ENCODE results near the gene ADISSP. TPM values are rescaled to one million over a fixed set of nuclear protein-coding genes. Genes with fewer than 3 reads are reported as not detected.
"Not testable (repeated sequence)": the region's sequence is repeated elsewhere in the genome, so short reads cannot be mapped to it uniquely, and the experiment has no call there.

The ADISSP gene
- total RNA-seq, 1 donor from 2014 or later: 14.4 TPM

DNA sequence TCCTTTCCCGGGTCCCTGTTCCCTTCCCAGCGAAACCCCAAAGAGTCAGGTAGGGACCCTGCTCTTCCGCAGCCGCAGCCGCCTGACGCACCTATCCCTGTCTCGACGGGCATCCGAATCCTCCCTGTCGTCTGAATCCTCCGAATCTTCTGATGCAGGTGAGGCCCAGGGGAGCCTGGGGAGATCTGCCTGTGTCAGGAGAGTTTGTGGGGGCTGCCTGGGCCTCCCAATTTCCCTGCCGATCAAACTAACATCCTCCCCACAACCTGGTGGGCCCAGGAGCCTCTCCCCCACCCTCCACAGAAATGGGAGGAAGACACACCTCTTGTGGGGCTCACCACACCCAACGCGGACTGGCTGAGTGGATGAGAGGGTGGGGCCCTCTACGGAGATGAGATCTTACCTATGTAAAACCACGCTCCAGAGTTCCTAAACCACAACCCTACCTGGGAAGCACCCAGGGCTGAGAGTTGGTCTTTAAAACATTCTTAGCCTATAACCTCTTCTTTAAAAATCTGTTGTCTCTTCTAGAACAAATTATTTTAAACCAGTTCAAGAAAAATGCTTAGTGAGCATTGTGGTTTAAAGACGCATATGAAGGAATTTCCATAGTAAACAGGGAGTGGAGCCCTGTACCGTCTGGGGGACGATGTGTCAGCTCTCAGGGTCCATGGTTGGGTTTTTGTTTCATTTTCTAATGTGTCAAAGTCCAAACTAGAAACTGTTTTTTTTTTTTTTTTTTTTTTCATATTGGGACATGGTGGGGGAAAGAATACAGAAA, 30.2 kb upstream of the ADISSP start:
- no peak for DNase-seq

DNA sequence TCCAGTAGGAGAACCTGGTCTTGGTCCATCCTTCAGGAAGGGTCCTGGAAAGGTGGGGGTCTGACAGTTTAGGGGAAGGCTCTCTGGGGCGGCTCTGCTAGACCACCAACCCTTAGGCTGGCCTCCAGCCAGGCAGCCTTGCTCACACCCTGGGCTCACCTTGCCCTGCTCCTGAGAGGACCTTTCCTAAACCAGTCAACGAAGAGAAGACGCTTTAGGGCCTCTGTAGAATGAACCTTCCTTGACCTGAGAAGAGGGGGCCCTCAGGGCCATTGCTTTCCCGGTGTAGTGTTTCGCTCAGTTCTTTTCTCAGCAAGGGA, 29.6 kb upstream of the ADISSP start:
- no peak for DNase-seq

GRCh38 chr20:3796477-3797225, 29.1 kb upstream of the ADISSP start:
- no peak for DNase-seq

- peak; percentile 88 for DNase-seq
Measured at GRCh38 chr20:3795511-3796468, 28.2 kb upstream of the ADISSP start, which contains the start of gene CDC25B. TSS of gene CDC25B (plus strand) at chr20:3796310. CDS start at chr20:3796532, 222 bp downstream.

DNA sequence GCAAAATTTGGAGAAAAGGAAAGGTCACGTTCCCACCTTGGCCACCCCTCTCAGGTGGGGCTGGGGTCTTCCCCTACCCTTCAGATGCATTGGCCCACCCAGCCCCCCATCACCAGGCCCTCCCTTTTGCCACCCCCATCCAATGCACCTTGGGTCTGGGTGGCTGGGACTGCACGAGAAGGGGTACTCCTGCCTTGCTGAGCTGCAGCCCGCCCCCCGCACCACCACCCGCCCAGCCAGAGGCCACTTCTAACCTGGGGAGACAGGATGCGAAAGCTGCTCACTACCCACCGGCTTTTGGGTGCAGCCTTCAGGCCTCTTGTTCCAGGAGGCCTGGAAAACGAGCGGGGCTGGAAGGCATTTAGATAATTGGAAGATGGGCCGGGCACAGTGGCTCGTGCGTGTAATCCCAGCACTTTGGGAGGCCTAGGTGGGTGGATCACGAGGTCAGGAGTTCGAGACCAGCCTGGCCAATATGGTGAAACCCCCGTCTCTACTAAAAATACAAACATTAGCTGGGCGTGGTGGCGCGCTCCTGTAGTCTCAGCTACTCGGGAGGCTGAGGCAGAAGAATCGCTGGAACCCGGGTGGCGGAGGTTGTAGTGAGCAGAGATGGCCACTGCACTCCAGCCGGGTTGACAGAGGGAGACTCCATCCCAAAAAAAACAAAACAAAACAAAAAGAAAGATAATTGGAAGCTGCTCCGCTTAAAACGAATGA, 27.3 kb upstream of the ADISSP start:
- DNase-seq: no peak

DNA sequence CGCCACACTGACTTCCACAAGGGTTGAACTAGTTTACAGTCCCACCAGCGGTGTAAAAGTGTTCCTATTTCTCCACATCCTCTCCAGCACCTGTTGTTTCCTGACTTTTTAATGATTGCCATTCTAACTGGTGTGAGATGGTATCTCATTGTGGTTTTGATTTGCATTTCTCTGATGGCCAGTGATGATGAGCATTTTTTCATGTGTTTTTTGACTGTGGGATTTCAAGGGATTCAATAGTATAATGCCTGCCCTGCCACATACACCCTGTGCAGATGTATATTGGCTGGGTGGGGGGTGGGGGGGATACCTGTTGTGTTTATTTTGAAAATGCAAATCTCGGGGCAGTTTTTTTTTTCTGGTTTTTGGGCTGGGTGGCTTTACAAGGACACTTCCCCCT, 26.6 kb upstream of the ADISSP start:
- not testable (repeated sequence) for DNase-seq

DNA sequence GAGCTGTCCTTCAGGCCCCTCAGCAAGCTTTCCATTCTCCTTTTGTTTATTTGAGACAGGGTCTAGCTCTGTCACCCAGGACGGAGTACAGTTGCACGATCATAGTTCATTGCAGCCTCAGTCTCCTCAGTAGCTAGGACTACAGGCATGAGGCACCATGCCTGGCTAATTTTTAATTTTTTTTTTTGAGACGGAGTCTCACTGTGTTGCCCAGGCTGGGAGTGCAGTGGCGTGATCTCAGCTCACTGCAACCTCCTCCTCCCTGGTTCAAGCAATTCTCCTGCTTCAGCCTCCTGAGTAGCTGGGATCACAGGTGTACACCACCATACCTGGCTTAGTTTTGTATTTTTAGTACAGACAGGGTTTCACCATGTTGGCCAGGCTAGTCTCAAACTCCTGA, 21.6 kb upstream of the ADISSP start:
- DNase-seq: not testable (repeated sequence)

DNA sequence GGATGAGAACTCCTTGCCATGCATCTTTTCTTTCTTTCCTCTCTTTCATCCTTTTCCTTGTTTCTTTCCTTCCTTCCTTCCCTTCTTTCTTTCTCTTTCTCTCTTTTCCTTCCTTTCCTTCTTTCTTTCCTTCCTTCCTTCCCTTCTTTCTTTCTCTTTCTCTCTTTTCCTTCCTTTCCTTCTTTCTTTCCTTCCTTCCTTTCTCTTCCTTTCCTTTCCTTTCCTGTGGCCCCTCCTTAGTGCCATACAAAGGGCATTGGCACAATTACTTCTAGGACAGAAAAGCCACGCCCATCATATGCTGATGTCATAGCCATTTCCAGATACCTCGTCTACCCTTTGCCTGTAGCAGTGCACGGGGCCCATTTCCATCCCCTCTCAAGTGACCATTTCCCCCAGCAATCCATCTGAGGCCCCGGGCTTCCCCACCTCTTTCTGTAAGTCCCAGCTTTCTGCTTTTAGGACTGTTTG, 21.2 kb upstream of the ADISSP start:
- DNase-seq: no peak

GRCh38 chr20:3787324-3788014, 19.9 kb upstream of the ADISSP start:
- DNase-seq: no peak

DNA sequence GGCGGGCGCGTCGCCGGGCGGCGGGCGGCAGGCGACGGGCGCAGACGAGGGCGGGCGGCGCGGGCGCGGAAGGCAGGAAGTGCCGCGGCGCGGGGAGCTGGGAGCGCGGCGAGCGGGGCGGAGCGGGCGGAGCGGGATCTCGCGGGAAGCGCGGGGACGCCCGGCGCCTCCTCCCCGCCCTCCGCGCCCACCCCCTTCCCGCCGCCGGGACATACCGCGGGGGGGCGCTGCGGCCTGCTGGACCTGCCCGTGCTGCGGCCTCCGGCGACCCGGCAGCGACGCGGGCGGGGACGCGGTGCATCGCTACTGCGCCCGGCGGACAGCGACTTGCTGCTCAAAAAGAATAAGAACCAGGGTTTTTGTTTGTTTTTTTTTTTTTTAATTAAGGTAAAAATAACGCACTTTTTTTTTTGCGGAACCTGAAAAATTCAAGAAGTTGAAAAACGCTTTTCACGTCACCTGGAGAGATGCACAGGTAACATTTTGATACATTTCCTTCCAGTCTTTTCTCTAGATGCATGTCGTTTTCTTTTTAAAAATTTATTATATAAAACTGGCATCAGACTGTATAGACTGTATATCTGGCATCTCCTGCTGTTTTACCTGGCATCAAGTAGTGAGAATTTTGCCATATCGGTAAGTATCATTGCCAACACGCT, 19.2 kb upstream of the ADISSP start, which contains the start of gene CENPB:
Gene CENPB (minus strand): TSS at position 76 of the 659 bp plus-strand sequence. CDS start 257 bp downstream, outside the sequence.
- DNase-seq: peak; percentile 85

- DNase-seq: no peak
Measured at GRCh38 chr20:3786126-3786484, 18.6 kb upstream of the ADISSP start.

- DNase-seq: no peak
Measured at GRCh38 chr20:3785240-3786125, 17.9 kb upstream of the ADISSP start.

GRCh38 chr20:3784863-3785239, 17.3 kb upstream of the ADISSP start:
- DNase-seq: no peak

DNA sequence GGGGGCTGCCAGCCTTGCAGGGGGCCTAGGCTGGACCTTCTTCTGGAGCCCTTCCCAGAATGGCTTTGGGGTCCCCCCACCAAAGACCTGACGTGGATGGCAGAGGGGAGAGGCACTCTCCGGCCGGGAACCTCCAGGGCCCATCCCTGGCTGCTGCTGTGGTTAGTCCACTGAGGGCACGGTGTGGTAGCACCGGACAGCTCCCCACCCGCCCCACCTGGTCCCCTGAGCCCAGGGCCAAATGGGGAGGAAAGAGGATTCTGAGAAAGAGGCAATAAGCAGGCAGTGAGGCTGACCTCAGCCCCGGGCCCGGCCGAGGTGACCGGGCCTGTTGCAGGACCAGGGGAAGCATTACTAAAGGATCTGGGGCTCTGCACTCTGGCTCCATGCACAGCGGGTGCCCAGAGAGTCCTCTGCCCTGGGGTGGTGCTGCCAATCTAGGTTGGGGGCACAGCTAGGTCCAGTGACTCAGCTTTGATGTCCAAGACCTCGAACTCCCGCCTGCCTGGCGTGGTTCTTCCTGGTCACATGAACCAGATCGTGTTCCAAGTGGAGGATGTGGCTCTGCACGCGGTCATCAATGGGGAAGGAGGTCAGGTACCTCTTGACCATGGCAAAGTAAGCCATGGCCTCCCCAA, 16.8 kb upstream of the ADISSP start:
- DNase-seq: no peak

- no peak for DNase-seq
Measured at GRCh38 chr20:3783511-3784195, 16.1 kb upstream of the ADISSP start.

- no peak for DNase-seq
Measured at GRCh38 chr20:3783068-3783489, 15.5 kb upstream of the ADISSP start.

- DNase-seq: no peak
Measured at GRCh38 chr20:3782597-3782996, 15.0 kb upstream of the ADISSP start.

Data from skin of body (tissue), 2 donors.